ENCODE measurements around the gene KAT2B. TPM values are rescaled to one million over a fixed set of nuclear protein-coding genes. Genes with fewer than 3 reads are reported as not detected.

The KAT2B gene
- polyA plus RNA-seq, 1 of the 3 experiments (the other 2 are of a cell fraction): 2.1 TPM

- CTCF ChIA-PET: no interaction called here
Measured at GRCh38 chr3:20146301-20146700, 106.1 kb downstream of the KAT2B start.

More at GRCh38 chr3:20146301-20146700, 106.1 kb downstream of the KAT2B start:
- Histone ChIP-seq H2AFZ (ENCODE audit: low read depth) (no peak overlapping the region), H3K27ac (ENCODE audit: low read depth in 2 of 2, low read length in 1 of 2) (no peak overlapping the region), H3K9me2 (no peaks in the 10 kb centered on the region), H3K27me3 (ENCODE audit: insufficient read depth) (no peaks in the 10 kb centered on the region), H3K4me1 (ENCODE audit: control insufficient read depth in 1 of 2, insufficient read depth in 2 of 2, low read depth in 1 of 2, low read length in 1 of 2) (peaks cover 0 to 14% of the 10 kb centered on the region in 2 experiments; a peak in 2 of 4 replicates), H3K9ac (no peak overlapping the region), H3K4me3 (ENCODE audit: low read depth in 2 of 2, low read length in 1 of 2) (no peak overlapping the region), H4K20me1 (ENCODE audit: insufficient read depth) (no peaks in the 10 kb centered on the region), H3K4me2 (no peak overlapping the region), H3F3A (replicated peaks; ENCODE audit: insufficient read depth) (no peaks in the 10 kb centered on the region), H3K9me3 (no peaks in the 10 kb centered on the region), H3K79me2 (ENCODE audit: insufficient read depth) (no peaks in the 10 kb centered on the region), H3K36me3 (replicated peaks in 1 of 2; ENCODE audit: control insufficient read depth in 1 of 2, insufficient read depth in 2 of 2, low read length in 1 of 2) (peaks cover 0 to under 1% of the 10 kb centered on the region in 2 experiments)
- POLR2A ChIA-PET: no interaction called here
- TF ChIP-seq EZH2phosphoT487 (IDR thresholded peaks at IDR 0.05; ENCODE audit: borderline replicate concordance, low read depth): no peak
- TF ChIP-seq PBX3 (IDR thresholded peaks at IDR 0.05): no peak
- TF ChIP-seq RXRA (IDR thresholded peaks at IDR 0.05; ENCODE audit: borderline replicate concordance, low read depth): no peak
- no peak for TF ChIP-seq YY1 (IDR thresholded peaks at IDR 0.05; ENCODE audit: low read depth)
- TF ChIP-seq CHD2 (IDR thresholded peaks at IDR 0.05; ENCODE audit: low read length, partially characterized antibody): no peak
- TF ChIP-seq RAD21 (IDR thresholded peaks at IDR 0.05; ENCODE audit: low read length): no peak
- TF ChIP-seq TAF1 (IDR thresholded peaks at IDR 0.05; ENCODE audit: borderline replicate concordance, low read depth, low read length): no peak
- TF ChIP-seq JUND (IDR thresholded peaks at IDR 0.05): no peak
- no peak for TF ChIP-seq ZBTB33 (IDR thresholded peaks at IDR 0.05; ENCODE audit: borderline replicate concordance, low read depth)
- TF ChIP-seq CTCF (IDR thresholded peaks at IDR 0.05): no peak
- TF ChIP-seq USF1 (IDR thresholded peaks at IDR 0.05; ENCODE audit: borderline replicate concordance, low read depth): no peak
- 92% methylated on average over 8 of the region's 8 CpGs for WGBS (ENCODE audit: low lambda C conversion rate)
- no peak for DNase-seq

Measured in SK-N-SH (cell line).